GM19395 (cell line): ENCODE results near the gene EVA1B.

Experiments used
- ATAC-seq: cut with Tn5 transposase; IDR thresholded peaks from one replicate; pipeline ENCODE4 v1.9.1; 2021; ENCODE audit warnings: mild to moderate bottlenecking, moderate library complexity; ENCODE audit not compliant: unreplicated experiment

EVA1B gene

GRCh38 chr1:36284061-36284460 is 39.4 kb downstream of the EVA1B start:
- ATAC-seq, result no peak

GRCh38 chr1:36279789-36280296 is 43.6 kb downstream of the EVA1B start:
- ATAC-seq, result no peak

DNA sequence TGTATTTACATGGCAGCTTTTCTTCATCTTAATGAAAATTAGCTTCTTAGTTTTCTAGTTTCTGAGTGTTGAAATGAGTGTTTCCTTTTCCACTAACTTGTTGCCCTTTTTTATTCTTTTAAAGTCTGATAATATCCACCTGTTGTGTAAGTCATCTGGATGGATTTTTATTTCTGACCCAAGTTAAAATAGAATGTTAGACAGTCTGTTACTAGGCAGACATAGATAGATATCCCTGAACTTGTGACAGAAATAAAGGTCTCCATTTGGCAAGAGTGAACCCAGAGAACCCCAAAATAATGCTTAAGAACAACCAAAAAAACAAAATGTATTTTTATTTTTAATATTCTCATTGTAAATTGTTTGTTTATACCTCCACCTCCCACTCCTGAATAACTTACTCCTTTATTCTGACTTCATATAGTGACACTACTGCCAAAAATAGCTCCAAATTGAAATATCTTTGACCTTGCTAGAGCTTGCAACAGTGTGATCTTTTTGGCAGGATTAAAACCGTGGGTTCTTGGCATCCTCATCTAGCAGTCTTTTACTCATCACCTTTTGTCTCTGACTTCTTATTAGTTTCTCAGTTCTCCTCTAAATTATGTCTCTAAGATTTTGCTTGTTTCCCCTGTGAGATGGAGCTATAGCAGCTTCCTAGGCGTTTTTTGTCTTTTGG is 44.2 kb downstream of the EVA1B start:
- no peak for ATAC-seq

GRCh38 chr1:36276688-36277087 is 46.8 kb downstream of the EVA1B start:
- no peak for ATAC-seq

DNA sequence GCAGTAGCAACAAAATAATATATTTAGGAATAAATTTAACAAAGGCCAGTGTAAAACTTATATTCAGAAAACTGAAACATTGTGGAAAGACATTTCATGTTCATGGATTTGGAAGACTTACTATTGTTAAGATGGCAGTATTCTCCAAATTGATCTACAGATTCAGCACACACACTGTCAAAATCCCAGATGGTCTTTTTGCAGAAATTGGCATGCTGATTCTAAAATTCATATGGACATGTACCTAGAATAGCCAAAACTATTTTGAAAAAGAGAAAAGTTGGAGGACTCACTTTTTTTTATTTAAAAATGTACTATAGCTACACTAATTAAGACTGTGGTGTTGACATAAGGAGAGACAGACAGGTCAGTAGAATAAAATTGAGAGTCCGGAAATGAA is 49.2 kb downstream of the EVA1B start:
- no peak for ATAC-seq

GRCh38 chr1:36273024-36273423 is 50.4 kb downstream of the EVA1B start:
- ATAC-seq, result no peak
